Stimulated activated CD4-positive, alpha-beta T cell treated with anti-CD3 and anti-CD28 coated beads, TNF-alpha, amount 100 ng/mL, for 4 hours (primary cell): Measurements from ENCODE around the gene ACTR3C.
"Not testable (repeated sequence)": the region's sequence is repeated elsewhere in the genome, so short reads cannot be mapped to it uniquely, and the experiment has no call there.

ENCODE experiments used
- DNase-seq, 3 experiments: peaks; one replicate each; pipeline ENCODE4 v3.0.0-alpha.2; 2020; ENCODE audit warnings: low read depth in 3 of 3

The ACTR3C gene

DNA sequence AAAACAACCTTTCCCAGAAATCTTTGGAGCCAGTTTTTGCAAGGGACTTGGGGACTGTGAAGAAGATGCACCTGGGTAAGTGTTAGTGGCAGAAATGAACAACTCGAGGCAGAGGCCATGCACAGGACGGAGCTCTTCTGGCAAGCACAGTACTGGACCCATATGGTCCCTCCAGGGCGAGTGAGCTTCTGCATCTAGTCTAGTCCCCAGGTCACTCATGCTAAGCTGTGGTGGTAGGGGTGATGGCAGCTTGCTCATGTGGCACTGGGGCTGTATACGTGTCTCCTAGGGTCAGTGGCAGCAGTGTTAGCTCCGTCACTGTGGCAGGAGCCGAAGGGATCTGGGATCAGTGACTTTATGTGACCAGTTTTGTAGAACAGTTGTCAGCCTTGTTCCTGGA lies 9.5 kb downstream of the ACTR3C start:
- DNase-seq = no peak

DNA sequence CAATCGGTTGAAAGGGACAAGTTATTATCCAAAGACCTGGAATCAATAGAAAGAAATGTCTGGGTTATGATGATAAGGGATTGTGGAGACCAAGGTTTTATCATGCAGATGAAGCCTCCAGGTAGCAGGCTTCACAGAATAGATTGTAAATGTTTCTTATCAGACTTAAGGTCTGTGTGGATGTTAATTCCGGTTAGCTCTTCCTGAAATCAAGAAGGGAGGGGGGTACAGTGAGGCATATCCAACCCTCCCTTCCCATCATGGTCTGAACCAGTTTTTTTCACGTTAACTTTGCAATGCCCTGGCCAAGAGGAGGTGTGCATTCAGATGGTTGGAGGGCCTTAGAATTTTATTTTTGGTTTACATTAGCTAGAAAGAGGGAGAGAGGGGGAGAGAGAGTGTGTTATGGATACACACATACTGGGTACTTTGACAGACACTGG lies 10.0 kb downstream of the ACTR3C start:
- DNase-seq = no peak

DNA sequence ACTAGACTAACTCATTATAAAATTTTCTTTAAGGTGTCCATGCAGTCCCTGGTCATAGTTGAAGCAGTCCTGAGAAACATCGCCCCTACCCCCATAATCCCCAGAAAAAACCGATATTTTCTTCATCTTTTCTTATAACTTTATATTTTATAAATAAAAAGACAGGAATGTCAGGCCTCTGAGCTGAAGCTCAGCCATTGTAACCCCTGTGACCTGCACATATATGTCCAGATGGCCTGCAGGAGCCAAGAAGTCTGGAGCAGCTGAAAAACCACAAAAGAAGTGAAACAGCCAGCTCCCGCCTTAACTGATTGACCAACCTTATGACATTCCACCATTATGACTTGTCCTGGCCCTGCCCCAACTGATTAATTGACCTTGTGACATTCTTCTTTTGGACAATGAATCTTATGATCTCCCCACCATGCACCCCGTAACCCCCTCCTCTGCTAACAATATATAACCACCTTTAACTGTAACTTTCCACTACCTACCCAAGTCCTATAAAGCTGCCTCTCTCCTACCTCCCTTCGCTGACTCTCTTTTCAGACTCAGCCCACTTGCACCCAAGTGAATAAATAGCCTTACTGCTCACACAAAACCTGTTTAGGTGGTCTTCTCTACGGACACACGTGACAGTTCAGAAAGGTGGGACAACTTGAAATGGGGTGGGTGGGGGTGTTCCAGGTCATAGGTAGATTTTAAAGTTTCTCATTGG lies 10.5 kb downstream of the ACTR3C start:
- not testable (repeated sequence) for DNase-seq

DNA sequence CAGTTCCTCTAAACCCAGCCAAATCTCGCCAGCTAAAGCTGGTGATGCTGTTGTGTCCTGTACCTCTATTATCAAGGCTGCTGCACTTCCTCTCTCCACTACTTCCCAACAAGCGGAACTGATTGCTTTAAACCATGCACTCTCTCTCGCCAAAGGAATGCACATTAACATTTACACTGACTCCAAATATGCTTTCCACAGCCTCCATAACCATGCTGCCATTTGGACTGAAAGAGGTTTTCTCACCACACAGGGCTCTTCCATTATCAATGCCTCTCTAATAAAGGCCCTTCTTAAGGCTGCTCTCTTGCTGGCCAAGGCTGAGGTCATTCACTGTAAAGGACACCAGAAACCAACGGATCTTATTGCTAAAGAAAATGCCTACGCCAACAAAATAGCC lies 11.6 kb downstream of the ACTR3C start:
- DNase-seq = no peak

DNA sequence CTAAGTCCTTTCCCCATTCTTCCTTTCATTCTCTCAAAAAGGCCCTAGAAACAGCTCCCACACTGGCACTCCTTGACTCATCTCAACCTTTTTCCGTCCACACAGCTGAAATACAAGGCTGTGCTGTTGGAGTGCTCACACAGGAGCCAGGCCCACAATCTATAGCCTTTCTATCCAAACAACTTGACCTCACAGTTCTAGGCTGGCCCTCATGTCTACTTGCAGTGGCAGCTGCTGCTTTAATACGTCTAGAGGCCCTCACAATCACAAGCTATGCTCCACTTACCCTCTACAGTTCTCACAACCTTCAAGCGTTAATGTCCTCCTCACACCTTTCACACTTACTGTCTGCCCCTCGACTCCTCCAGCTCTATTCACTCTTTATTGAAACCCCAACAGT lies 12.2 kb downstream of the ACTR3C start:
- DNase-seq = no peak

DNA sequence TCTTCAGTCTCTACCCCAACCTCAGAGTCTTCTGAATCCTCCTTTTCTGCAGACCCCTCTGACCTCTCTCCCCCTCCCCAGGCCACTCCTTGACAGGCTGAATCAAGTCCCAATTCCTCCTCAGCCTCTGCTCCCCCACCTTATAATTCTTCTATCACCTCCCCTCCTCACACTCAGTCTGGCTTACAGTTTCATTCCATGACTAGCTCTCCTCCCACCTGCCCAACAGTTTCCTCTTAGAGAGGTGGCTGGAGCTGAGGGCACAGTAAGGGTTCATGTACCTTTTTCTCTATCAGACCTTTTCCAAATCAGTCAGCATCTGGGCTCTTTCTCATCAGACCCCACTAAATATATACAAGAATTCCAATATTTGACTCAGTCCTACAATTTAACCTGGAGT lies 14.8 kb downstream of the ACTR3C start:
- no peak for DNase-seq

DNA sequence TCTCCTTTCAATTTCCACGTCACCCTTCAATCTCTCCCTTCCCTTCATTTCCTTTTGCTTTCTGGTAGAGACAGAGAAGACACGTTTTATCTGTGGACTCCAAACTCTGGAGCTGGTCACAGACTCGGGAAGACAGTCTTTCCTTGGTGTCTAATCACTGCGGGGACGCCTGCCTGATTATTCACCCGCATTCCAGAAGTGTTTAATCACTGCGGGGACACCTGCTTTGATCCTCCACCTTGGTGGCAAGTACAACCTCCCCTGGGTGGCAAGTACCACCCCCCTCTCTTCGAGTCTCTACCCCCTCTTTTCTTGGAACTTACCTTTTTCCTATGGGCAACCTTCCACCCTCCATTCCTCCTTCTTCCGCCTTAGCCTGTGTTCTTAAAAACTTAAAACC lies 15.4 kb downstream of the ACTR3C start:
- DNase-seq = no peak

DNA sequence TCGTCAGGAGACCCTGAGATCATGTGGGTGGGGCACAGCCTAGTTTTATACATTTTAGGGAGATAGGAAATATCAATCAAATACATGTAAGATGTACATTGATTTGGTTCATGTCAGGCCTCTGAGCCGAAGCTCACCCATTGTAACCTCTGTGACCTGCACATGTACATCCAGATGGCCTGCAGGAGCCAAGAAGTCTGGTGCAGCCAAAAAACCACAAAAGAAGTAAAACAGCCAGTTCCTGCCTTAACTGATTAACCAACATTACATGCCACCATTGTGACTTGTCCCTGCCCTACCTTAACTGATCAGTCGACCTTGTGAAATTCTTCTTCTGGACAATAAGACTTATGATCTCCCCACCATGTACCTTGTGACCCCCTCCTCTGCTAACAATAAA lies 16.2 kb downstream of the ACTR3C start:
- DNase-seq = no peak

DNA sequence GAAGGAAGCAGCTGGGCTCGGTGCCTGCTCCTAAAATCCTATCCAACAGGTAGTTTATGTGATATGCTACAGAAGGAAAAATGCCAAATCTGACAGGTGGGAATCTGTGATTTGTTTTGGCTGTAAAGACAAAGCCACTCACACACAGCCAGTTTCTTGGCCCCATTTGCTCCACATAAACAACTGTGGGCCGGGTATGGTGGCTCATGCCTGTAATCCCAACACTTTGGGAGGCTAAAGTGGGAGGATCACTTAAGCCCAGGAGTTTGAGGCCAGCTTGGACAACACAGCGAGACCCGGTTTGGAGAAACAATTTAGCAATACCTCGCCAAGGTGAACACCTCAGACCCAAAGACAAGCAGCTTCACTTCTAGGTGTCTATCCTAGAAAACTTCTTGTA lies 17.0 kb downstream of the ACTR3C start:
- DNase-seq = not testable (repeated sequence)

DNA sequence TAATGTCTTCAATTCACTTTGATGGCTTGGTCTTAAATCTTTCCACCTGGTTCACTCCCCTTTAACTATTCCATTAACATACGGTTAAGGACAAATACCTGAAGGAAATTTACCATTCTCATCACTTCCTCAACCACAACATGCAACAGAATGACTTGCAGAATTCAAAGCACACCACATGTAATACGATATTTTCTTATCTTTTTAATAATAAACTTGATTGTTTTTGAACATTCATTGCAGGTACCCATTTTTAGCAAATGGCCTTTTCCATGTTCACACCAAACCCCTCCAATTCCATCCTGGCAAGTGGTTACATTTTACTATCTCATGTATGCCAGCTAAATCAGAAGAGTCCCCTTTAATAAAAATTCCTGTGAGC lies 17.5 kb downstream of the ACTR3C start:
- DNase-seq = not testable (repeated sequence)

DNA sequence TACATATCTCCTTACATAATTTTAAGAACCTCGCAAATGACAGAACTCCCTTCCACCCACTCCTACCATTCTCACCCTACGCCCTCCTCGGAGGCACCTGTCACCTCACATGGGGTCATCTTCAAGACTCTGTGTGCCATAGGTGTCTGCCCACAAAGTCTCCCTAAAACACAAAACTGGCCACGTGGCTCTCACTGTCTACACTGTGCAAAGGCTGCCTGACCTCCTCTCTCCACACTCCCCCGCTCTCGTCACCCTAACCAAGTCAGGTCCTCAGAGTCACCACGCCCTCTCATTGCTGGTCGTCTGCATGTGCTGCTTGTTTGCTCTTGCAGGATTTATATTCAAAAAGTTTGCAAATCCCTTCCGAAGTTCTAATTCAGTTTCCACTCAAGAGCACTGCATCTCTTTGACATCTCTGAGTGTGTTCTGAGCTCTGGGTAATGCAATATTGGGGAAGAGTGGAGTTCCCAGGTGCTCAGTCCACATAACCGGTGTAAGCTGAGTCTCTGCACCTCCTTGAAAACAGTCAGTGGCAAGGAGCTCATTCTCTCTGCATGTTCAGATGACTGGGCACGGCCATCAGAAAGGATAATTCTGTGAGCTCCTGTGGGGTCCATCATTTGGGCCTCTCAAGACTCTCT lies 18.0 kb downstream of the ACTR3C start:
- DNase-seq = not testable (repeated sequence)

DNA sequence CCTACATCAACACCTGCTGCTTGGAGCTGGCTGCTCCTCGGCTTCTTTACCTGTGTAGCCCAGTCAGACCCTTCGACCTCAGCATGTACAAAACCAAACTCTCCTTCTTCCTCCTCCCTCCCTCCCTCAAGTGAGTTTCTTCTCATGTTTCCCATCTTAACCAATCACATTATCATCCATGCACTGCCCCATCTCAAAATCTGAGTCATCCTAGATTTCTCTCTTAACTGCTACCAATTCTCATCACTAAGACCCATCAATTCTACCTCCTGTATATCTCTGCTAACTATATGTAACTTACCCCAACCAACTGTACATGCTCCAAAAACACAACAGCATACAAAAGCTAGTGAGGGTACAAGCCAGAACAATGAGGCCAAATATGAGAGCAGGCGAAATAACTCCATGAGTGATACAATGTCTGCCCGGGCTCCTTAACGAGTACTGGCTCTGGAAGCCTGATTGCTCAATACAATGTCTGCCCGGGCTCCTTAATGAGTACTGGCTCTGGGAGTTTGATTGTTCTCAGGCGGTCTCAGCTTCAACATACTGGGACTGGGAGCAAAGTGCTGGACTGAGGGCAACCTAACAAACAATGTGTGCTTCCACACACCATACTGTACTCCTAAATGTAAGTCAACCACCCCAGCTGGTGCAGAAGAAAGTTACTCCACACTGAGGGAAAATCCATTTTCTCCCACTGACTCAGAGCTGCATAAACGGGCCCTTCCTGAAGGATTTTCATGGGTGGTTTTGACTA lies 18.7 kb downstream of the ACTR3C start:
- not testable (repeated sequence) for DNase-seq

DNA sequence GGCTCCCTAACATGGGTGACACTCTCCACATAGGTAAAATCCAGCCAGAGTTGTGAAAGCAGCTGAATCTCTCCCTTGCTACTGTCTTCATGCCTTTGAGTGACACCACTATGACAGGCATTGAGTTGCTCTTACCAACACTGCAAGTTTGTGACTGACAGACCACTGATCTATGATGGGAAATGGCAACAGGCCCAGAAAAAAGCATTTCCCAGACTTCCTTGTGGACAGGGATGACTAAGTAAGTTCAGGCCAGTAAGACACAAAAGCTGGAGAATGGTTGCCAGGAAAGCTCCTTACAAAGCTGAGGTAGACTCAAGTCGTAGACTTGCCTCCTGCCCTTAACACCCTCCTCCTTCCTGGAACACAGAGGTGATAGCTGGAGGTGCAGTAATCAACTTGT lies 20.4 kb downstream of the ACTR3C start:
- DNase-seq = not testable (repeated sequence)

DNA sequence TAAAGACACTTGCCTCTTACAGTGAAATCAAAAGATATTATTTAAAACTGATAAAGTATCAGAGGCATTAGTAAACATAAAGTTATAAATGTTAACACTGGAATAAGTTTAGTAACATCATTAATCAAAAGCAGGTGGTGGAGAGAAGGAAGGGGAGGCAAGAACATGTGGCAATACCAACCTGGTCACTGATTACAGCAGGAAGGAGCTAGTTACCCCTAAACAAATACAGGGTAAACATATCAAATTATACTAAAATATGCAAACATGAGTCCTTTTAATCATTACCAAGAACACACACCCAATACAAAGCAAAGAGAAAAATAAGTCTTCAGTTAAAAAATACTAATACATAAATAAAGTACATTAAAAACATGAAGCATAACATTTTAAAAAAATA lies 25.4 kb downstream of the ACTR3C start:
- DNase-seq = not testable (repeated sequence)

DNA sequence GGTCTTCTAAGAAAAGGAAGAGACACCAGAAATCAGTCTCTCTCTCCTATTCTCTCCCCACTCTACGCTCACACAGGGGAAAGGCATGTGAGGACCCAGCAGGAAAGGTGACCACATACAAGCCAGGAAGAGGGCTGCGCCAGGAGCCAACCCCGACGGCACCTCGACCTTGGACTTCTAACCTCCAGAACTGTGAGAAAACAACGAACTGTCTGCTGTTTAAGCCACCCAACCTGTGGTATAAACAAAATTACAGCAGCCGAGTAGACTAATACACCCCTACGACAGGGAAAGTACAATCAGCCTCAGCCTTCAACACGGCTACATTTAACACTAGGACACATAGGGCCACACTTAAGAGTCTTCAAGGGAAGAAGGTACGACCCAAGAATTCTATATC lies 26.5 kb downstream of the ACTR3C start:
- not testable (repeated sequence) for DNase-seq

DNA sequence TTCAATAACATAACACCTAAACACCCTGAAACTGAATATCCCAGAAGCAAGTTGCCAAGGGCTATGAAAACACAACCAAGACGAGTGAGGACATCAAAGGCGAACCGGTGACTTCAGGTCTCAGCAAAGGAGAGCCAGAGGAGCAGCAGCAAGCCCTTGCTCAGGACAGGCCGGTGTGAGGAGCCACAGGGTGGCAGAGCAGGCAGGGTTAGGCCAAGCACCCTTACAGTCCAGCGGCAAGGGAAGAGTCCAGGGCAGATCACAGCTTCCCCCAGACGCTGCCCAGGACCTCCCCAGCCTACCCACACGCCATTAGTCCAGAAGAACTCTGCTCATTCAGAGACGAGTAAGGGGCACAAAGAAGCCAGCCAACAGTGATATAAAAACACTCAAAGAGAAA lies 27.7 kb downstream of the ACTR3C start:
- not testable (repeated sequence) for DNase-seq

DNA sequence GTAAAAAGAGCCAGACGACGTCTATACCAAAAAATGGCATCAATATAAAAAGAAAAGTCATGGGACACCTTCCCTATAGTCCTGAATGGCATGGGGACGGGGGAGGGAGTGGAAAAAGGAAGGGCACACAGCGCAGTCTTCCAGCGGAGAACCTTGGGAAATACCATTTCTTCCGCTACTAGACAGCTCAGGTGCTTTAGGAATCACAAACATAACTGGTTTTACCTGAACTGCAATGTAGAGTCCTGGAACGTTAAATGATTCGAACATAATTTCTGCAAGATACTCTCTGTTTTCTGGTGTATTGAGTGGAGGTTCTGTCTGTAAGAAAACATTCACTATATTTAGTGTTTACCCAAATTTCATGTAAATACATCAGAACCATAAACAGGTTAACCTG lies 28.3 kb downstream of the ACTR3C start:
- DNase-seq = not testable (repeated sequence)

DNA sequence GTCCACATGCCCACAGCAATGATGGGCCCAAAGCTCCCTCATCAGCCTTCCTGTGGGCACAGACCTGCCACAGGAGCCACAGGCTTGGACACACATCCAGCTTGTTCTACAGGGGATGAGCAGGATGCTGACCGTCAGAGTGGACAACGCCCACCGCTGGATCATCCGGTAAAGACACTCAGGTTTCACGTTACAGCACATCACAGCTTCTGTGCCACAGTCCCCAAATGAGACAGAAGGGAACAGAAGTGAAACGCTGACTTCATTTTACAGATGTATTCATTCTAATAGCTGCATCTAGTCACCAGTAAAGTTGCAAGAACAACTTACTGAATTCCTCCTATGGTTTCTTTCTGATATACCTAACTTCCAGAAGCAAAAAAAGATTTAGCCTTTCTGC lies 33.0 kb downstream of the ACTR3C start:
- DNase-seq = not testable (repeated sequence)

DNA sequence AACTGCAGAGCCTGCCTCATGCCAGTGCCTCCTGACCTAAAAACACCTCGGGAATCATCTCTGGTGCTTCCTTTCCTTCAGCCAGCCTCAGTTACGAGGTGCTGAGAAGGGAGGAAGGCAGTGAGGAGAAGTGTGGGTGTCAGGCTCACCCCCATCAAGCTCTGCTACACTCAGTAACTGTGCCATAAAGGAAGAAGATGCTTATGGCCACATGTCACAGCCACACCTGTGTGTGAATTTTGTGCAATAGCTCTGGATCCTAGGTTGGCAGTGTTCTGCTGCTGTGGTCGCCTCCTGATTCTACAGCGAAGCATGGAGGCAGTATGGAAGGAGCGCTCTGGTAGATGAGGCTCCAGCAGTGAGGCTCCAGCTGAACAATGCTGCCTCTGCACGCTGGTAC lies 34.5 kb downstream of the ACTR3C start:
- not testable (repeated sequence) for DNase-seq

DNA sequence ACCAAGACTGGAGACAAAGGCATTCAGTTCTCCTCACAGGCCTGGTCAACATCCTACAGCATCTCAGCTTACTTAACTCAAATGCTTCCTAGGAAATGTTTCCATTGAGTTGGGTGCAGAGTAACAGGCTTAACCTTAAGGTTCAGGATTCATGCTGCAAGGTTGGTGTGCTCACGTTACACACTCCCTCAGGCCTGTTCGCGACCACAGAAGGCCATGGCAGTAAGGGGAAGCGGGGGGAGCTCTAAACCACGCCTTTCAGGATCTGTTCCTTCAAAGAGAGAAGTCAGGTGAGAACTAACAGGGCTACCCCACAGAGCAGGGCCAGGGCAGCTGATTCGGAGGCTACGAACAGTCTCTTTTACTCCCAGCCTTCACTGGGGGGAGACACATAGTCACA lies 35.5 kb downstream of the ACTR3C start:
- DNase-seq = not testable (repeated sequence)

DNA sequence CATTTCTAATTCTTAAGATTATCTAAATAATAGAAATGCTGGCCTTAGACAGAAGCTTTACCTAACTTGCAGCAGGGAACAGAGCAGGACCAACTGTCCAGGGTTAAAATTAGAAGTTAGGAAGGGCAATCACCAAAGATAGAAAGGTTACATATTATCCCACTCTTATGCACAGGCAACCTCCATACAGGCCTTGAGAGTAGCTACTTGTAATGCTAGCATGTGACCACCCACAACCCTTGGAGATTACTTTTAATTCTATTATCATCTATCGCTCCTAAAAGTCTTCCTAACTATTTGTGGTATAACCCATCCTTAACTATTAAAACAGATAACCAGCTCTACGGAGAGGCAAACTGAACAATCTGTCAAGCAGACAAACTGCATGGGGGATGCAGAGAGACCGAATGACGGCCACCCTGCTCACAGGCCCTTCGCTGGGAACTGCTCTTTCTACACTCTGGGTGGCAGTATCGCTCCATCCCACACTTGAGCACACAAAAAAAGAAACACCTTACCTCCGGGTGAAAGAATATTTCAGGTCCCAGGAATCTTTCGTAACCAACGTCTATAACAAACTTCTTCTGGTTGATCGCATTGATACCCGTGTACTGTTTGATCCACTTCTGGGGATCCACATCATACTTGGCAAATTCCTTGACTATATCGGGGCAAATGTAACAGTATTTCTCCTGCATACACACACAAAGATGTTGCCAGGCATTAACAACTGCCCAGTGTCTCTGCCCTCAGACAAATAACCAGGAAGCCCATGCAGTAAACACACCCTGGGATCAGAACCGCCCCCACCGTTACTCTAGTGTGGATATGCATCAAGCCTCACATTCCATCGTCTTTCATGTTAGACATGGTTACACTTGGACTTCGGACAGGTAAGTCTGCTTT lies 37.2 kb downstream of the ACTR3C start:
- DNase-seq = peak in 1 of 3 experiments; percentile 5

DNA sequence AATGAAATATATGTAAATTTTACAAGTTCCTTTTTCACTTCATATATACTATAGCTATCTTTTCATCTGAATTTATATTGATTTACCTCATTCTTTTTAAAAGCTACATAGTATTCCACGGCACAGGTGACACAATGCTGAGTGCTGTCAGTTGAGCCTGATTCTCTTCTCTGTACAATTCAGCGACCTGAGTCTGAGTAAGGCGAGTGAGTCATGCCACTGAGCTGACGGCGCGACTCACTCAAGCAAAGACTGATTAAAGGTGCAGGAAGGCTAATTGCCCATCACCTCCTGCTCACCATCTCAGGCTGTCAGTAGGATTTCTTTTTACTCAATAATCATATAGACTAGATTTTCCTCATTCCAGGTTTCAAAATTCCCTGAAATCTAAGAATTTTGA lies 39.7 kb downstream of the ACTR3C start:
- not testable (repeated sequence) for DNase-seq
